Activated naive CD8-positive, alpha-beta T cell treated with anti-CD3 and anti-CD28 coated beads, Interleukin-2, amount 10 ng/mL, durations not matched to agents 7 days and 5 days (primary cell): ENCODE data around the gene COL8A2. TPM values are rescaled to one million over a fixed set of nuclear protein-coding genes. Genes with fewer than 3 reads are reported as not detected.
A peak's percentile ranks its signal among the peaks of the same experiment; 100 is the strongest.

ENCODE experiments used
- ATAC-seq: fragments of 150-1000 bp; cut with Tn5 transposase; one replicate; pipeline ENCODE4 v1.10.0; 2021; ENCODE audit warnings: low read depth, moderate library complexity
- POLR2A ChIA-PET: fragments of 350-600 bp; sonication (Branson Sonifier 250); formaldehyde crosslinking; loops from one replicate; lab custom pipeline; 2021; ENCODE audit warnings: antibody characterized with exemption; lab: Charles Lee
- DNase-seq: peaks from one replicate; pipeline ENCODE4 v3.0.0; 2021
- H3K27ac Mint-ChIP-seq: one replicate; pipeline ENCODE4 v1.8.0; 2022; ENCODE audit warnings: mild to moderate bottlenecking, mixed read lengths
- H3K27me3 Mint-ChIP-seq: one replicate; pipeline ENCODE4 v1.8.0; 2022; ENCODE audit warnings: mild to moderate bottlenecking, moderate library complexity, mixed read lengths
- H3K36me3 Mint-ChIP-seq: one replicate; pipeline ENCODE4 v1.8.0; 2021; ENCODE audit warnings: mild to moderate bottlenecking, mixed read lengths
- H3K4me1 Mint-ChIP-seq: one replicate; pipeline ENCODE4 v1.8.0; 2021; ENCODE audit warnings: mixed read lengths
- H3K4me3 Mint-ChIP-seq: one replicate; pipeline ENCODE4 v1.8.0; 2022; ENCODE audit warnings: mild to moderate bottlenecking, moderate library complexity, mixed read lengths
- H3K9me3 Mint-ChIP-seq: one replicate; pipeline ENCODE4 v1.8.0; 2021; ENCODE audit warnings: mixed read lengths
- total RNA-seq, 2 experiments: library from RNA; stranded (reverse); gene quantifications; one replicate each; pipeline ENCODE4 v1.2.3, GENCODE V29; 2021

Gene COL8A2
- total RNA-seq, 2 experiments from 2014 or later, result 0.17 to 0.19 TPM

GRCh38 chr1:36128126-36128904 is 3.3 kb upstream of the COL8A2 start:
- H3K4me1 Mint-ChIP-seq, result peaks cover 7% of the 10 kb centered on the region
- DNase-seq (no peak), ATAC-seq (no peak)
- no peak overlapping the region for H3K4me3 Mint-ChIP-seq
- no peaks in the 10 kb centered on the region for H3K9me3 Mint-ChIP-seq
- POLR2A ChIA-PET, result interaction anchor here (0.6 to 1.0 kb wide), 2 partner anchors 27 to 1346 kb away, joined by 3 to 4 read pairs; no protein-coding TSS in a partner anchor
- no peaks in the 10 kb centered on the region for H3K36me3 Mint-ChIP-seq
- no peak overlapping the region for H3K27ac Mint-ChIP-seq
- peaks cover 25% of the 10 kb centered on the region for H3K27me3 Mint-ChIP-seq

- DNase-seq, result no peak
- Mint-ChIP-seq H3K9me3 (no peaks in the 10 kb centered on the region), H3K4me1 (peaks cover 8% of the 10 kb centered on the region), H3K27me3 (peaks cover 34% of the 10 kb centered on the region), H3K4me3 (no peak overlapping the region), H3K27ac (no peak overlapping the region), H3K36me3 (no peaks in the 10 kb centered on the region)
- no peak for ATAC-seq
- POLR2A ChIA-PET, result interaction anchor here (0.6 to 1.0 kb wide), 2 partner anchors 26 to 1347 kb away, joined by 3 to 6 read pairs; no protein-coding TSS in a partner anchor
Measured at GRCh38 chr1:36126797-36127500, 1.9 kb upstream of the COL8A2 start.

- POLR2A ChIA-PET, result no interaction called here
- H3K27me3 Mint-ChIP-seq, result peaks cover 34% of the 10 kb centered on the region
- H3K9me3 Mint-ChIP-seq, result no peaks in the 10 kb centered on the region
- no peaks in the 10 kb centered on the region for H3K36me3 Mint-ChIP-seq
- H3K27ac Mint-ChIP-seq, result no peak overlapping the region
- H3K4me1 Mint-ChIP-seq, result peaks cover 8% of the 10 kb centered on the region
- DNase-seq (no peak), ATAC-seq (no peak)
- H3K4me3 Mint-ChIP-seq, result peak overlapping the region; percentile 37
Measured at GRCh38 chr1:36126005-36126716, 1.1 kb upstream of the COL8A2 start.

- Mint-ChIP-seq H3K9me3 (no peaks in the 10 kb centered on the region), H3K4me1 (peaks cover 8% of the 10 kb centered on the region), H3K27ac (peak overlapping the region; percentile 0), H3K36me3 (no peaks in the 10 kb centered on the region), H3K27me3 (peaks cover 34% of the 10 kb centered on the region), H3K4me3 (peak overlapping the region; percentile 33)
- DNase-seq (no peak), ATAC-seq (no peak)
- POLR2A ChIA-PET, result no interaction called here
Measured at GRCh38 chr1:36124404-36125128, 456 bp downstream of the COL8A2 start.

- POLR2A ChIA-PET, result interaction anchor here (1.2 kb wide), 1 partner anchor 10 kb away, joined by 4 read pairs; no protein-coding TSS in a partner anchor
- Mint-ChIP-seq H3K4me3 (peak overlapping the region; percentile 2), H3K36me3 (no peaks in the 10 kb centered on the region), H3K27me3 (peaks cover 34% of the 10 kb centered on the region), H3K4me1 (peaks cover 8% of the 10 kb centered on the region), H3K27ac (peak overlapping the region; percentile 3), H3K9me3 (no peaks in the 10 kb centered on the region)
- ATAC-seq (peak; percentile 45), DNase-seq (no peak)
Measured at GRCh38 chr1:36123356-36123755, 1.7 kb downstream of the COL8A2 start.

GRCh38 chr1:36122062-36123030 is 2.7 kb downstream of the COL8A2 start:
- Mint-ChIP-seq H3K27ac (no peak overlapping the region), H3K9me3 (no peaks in the 10 kb centered on the region), H3K27me3 (peaks cover 34% of the 10 kb centered on the region), H3K4me3 (no peak overlapping the region), H3K4me1 (peaks cover 8% of the 10 kb centered on the region), H3K36me3 (no peaks in the 10 kb centered on the region)
- POLR2A ChIA-PET, result interaction anchor here (1.2 kb wide), 1 partner anchor 9 kb away, joined by 4 read pairs; no protein-coding TSS in a partner anchor
- DNase-seq (no peak), ATAC-seq (no peak)

- Mint-ChIP-seq H3K36me3 (no peaks in the 10 kb centered on the region), H3K4me3 (no peak overlapping the region), H3K27me3 (peaks cover 21% of the 10 kb centered on the region), H3K9me3 (no peaks in the 10 kb centered on the region), H3K4me1 (peaks cover 5% of the 10 kb centered on the region), H3K27ac (no peak overlapping the region)
- POLR2A ChIA-PET, result interaction anchor here (0.6 kb wide), 1 partner anchor 15 kb away, joined by 3 read pairs; no protein-coding TSS in a partner anchor
- no peak for ATAC-seq
- DNase-seq, result no peak
Measured at GRCh38 chr1:36119456-36119855, 5.6 kb downstream of the COL8A2 start.

GRCh38 chr1:36118447-36119204 is 6.4 kb downstream of the COL8A2 start:
- Mint-ChIP-seq H3K27me3 (peaks cover 13% of the 10 kb centered on the region), H3K36me3 (no peaks in the 10 kb centered on the region)
- POLR2A ChIA-PET, result interaction anchor here (0.7 to 0.8 kb wide), 3 partner anchors 9 to 187 kb away, joined by 3 to 5 read pairs (median 4); partner anchors contain the start of gene AGO3

GRCh38 chr1:36116901-36117300 is 8.1 kb downstream of the COL8A2 start:
- Mint-ChIP-seq H3K9me3 (no peaks in the 10 kb centered on the region), H3K4me3 (no peak overlapping the region), H3K36me3 (no peaks in the 10 kb centered on the region), H3K27ac (no peak overlapping the region), H3K27me3 (no peaks in the 10 kb centered on the region), H3K4me1 (no peaks in the 10 kb centered on the region)
- no peak for DNase-seq
- ATAC-seq, result no peak
- POLR2A ChIA-PET, result interaction anchor here (0.5 to 0.9 kb wide), 3 partner anchors 18 to 282 kb away, joined by 3 to 5 read pairs (median 4); no protein-coding TSS in a partner anchor

More at GRCh38 chr1:36118447-36119204, 6.4 kb downstream of the COL8A2 start:
- H3K4me3 Mint-ChIP-seq, result no peak overlapping the region
- no peak overlapping the region for H3K27ac Mint-ChIP-seq
- peaks cover 4% of the 10 kb centered on the region for H3K4me1 Mint-ChIP-seq
- H3K9me3 Mint-ChIP-seq, result no peaks in the 10 kb centered on the region
- DNase-seq, result no peak
- no peak for ATAC-seq

GRCh38 chr1:36115931-36116330 is 9.1 kb downstream of the COL8A2 start:
- no peaks in the 10 kb centered on the region for H3K9me3 Mint-ChIP-seq
- POLR2A ChIA-PET, result no interaction called here
- ATAC-seq, result no peak
- H3K4me1 Mint-ChIP-seq, result peaks cover 7% of the 10 kb centered on the region
- no peak overlapping the region for H3K4me3 Mint-ChIP-seq
- no peaks in the 10 kb centered on the region for H3K27me3 Mint-ChIP-seq
- peak overlapping the region; percentile 3 for H3K27ac Mint-ChIP-seq
- H3K36me3 Mint-ChIP-seq, result no peaks in the 10 kb centered on the region
- DNase-seq, result no peak

- no peaks in the 10 kb centered on the region for H3K36me3 Mint-ChIP-seq
- DNase-seq (no peak), ATAC-seq (no peak)
- peaks cover 10% of the 10 kb centered on the region for H3K4me1 Mint-ChIP-seq
- H3K27me3 Mint-ChIP-seq, result no peaks in the 10 kb centered on the region
- POLR2A ChIA-PET, result no interaction called here
- no peaks in the 10 kb centered on the region for H3K9me3 Mint-ChIP-seq
- H3K27ac Mint-ChIP-seq, result no peak overlapping the region
- H3K4me3 Mint-ChIP-seq, result no peak overlapping the region
Measured at GRCh38 chr1:36115200-36115669, 9.8 kb downstream of the COL8A2 start.
